NCI-H748 (cell line): ENCODE data around the gene RBL2.
"Not testable (repeated sequence)": the region's sequence is repeated elsewhere in the genome, so short reads cannot be mapped to it uniquely, and the experiment has no call there.

ENCODE experiments used
- DNase-seq: peaks from one replicate; lab custom pipeline; 2025; ENCODE audit not compliant: unreplicated experiment; lab: John Stamatoyannopoulos, UW

Gene RBL2

DNA sequence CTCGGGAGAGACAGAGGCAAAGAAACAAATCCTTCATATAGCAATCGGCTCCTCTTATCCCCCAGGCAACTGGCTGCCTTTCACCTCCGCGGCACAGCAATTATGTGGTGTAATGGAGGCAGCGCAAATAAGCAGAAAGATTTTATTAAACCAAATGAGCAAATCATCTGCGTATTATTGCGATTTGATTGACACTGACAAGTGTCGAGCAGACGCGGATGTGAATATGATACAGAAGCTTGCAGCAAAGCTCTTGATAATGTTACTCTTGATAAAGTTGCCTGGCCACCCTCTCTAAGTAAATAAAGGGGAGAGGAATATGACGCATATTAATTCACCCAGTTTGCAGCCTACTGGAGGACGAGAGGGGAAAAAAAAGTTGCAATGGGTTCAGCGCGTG lies 95.2 kb downstream of the RBL2 start:
- DNase-seq, result peak; percentile 44

DNA sequence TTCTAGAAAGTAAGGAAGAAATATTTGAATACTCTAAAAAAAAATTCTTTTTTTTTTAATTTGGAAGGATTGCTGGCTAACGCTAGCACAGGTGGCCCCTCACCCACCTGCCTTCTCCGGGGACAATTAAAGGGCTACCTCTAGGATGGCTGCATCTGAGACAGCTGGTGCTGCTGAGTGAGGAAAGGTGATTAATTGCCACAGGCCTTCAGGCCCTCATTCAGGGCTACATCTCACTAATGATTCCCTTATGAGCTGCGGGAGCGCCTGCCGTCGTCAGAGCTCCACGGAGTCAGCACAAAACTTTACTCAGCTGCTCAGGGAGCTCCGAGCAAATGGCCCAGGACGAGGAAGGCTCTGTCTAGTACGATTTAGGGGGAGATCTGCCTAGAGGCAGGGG lies 95.8 kb downstream of the RBL2 start:
- DNase-seq, result peak; percentile 54

DNA sequence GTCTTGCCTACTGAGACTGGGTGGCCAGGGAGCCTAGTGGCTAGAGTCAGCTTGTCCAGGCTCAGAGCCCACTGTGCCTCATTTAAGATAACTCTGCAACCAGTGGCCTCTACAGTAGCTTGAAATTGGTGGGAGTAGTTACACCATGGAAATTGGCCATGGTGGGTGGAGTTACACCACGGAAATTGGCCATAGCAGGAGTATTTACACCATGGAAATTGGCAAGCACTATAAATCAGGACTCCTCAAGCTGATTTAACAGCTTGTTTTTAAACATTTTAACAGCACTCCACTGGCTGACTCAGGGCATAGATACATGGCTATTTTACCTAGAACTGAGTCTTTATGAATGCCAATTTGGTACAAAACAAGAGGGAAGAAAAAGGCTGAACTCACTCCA lies 96.5 kb downstream of the RBL2 start:
- DNase-seq, result no peak

DNA sequence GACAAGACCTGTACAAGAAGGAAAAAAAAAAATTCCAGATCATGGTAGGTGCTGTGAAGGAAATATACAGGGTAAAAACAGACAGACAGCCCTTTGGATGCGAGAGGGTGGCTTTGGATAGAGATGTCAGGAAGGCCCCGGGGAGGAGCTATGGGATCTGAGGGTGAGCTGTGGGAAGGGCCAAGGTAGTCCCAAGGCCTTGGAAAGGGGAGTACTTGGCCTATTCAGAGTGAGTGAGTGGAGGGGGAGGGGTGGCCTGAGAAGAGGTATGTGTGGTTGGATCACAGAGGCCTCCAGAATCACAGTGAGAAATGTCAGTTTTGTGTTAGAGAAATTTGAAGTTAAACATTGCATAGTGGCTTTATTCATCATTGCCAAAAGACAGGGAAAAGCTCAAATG lies 99.9 kb downstream of the RBL2 start:
- no peak for DNase-seq

DNA sequence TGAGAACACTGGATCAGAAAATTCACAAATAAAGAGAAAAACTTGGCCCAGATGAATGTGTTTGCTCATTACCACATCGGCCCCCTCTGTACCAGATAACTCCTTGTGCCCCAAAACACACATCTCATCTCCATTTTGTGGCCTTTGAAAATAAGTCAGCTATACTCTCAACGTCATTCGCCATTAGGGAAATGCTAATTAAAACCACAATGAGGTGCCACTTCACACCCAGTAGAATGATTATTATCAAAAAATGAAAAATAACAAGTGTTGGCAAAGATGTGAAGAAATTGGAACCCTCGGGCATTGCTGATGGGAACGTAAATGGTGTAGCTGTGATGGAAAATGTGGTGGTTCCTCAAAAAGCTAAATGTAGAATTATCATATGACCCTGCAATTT lies 103.4 kb downstream of the RBL2 start:
- DNase-seq, result no peak

DNA sequence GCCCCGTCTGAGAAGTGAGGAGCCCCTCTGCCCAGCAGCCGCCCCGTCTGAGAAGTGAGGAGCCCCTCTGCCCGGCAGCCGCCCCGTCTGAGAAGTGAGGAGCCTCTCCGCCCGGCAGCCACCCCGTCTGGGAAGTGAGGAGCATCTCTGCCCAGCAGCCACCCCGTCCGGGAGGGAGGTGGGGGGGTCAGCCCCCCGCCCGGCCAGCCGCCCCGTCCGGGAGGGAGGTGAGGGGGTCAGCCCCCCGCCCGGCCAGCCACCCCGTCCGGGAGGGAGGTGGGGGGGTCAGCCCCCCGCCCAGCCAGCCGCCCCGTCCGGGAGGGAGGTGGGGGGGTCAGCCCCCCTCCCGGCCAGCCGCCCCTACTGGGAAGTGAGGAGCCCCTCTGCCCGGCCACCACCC lies 105.1 kb downstream of the RBL2 start:
- not testable (repeated sequence) for DNase-seq

DNA sequence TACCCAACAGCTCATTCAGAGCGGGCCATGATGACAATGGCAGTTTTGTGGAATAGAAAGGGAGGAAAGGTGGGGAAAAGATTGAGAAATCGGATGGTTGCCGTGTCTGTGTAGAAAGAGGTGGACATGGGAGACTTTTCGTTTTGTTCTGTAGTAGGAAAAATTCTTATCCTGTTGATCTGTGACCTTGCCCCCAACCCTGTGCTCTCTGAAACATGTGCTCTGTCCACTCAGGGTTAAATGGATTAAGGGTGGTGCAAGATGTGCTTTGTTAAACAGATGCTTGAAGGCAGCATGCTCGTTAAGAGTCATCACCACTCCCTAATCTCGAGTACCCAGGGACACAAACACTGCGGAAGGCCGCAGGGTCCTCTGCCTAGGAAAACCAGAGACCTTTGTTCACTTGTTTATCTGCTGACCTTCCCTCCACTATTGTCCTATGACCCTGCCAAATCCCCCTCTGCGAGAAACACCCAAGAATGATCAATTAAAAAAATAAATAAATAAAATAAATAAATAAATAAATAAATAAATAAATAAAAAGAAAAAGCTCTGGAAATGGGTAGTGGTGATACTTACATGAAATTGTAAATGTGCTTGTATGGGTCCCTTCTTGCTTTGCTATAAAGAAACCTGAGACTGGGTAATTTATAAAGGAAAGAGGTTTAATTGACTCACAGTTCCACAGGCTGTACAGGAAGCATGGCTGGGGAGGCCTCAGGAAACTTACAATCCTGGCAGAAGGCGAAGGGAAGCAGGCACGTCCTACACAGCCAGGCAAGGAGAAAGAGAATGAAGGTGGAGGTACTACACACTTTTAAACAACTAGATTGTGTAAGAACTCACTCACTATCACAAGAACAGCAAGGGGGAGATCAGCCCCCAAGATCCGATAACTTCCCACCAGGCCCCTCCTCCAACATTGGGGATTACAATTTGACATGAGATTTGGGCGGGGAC lies 105.8 kb downstream of the RBL2 start:
- DNase-seq, result not testable (repeated sequence)
